ENCODE data around the gene PHOSPHO1. TPM values are rescaled to one million over a fixed set of nuclear protein-coding genes. Genes with fewer than 3 reads are reported as not detected.

The PHOSPHO1 gene
- polyA plus RNA-seq, 2 of the 4 experiments (the other 2 are of a cell fraction) = 0.32 to 1.6 TPM

- Histone ChIP-seq H3K4me2 (no peak overlapping the region), H3K4me1 (peaks cover 8% of the 10 kb centered on the region), H3K27ac (no peak overlapping the region), H3K9me3 (no peaks in the 10 kb centered on the region), H3K4me3 (no peak overlapping the region)
- TF ChIP-seq NFE2L2 (conservative IDR thresholded peaks at IDR 0.05; ENCODE audit: low read length) = no peak
- no peak for TF ChIP-seq ZC3H11A (IDR thresholded peaks at IDR 0.05)
- no peak for TF ChIP-seq HEYL (CRISPR knock-in tag; IDR thresholded peaks at IDR 0.05)
- no peak for TF ChIP-seq NPAS2 (CRISPR knock-in tag; IDR thresholded peaks at IDR 0.05; ENCODE audit: borderline replicate concordance)
- FAIRE-seq (no peak), DNase-seq (ENCODE audit: low read depth in 1 of 2, low spot score in 1 of 2) (no peak), ATAC-seq (no peak)
- ChIA-PET POLR2A (no interaction called here), CTCF (interaction anchor here (0.6 to 1.1 kb wide), 3 partner anchors 18 to 74 kb away, joined by 3 read pairs; no protein-coding TSS in a partner anchor)
- 76% methylated on average over 4 of the region's 4 CpGs for WGBS (ENCODE audit: missing lambda C conversion rate)
These were observed 14.3 kb upstream of the PHOSPHO1 start for GRCh38 chr17:49244839-49245238.

GRCh38 chr17:49242813-49243212 lies 12.2 kb upstream of the PHOSPHO1 start:
- FAIRE-seq = no peak
- no peaks in the 10 kb centered on the region for H3K9me3 ChIP-seq
- H3K4me1 ChIP-seq = no peaks in the 10 kb centered on the region
- POLR2A ChIA-PET = no interaction called here
- no peak for DNase-seq (ENCODE audit: low read depth in 1 of 2, low spot score in 1 of 2)
- TF ChIP-seq HEYL (CRISPR knock-in tag; IDR thresholded peaks at IDR 0.05) = no peak
- no peak for TF ChIP-seq HES2 (IDR thresholded peaks at IDR 0.05)
- TF ChIP-seq ELK1 (IDR thresholded peaks at IDR 0.05; ENCODE audit: low read depth, low read length) = no peak
- no peak for TF ChIP-seq KDM5A (IDR thresholded peaks at IDR 0.05)
- no peak for TF ChIP-seq SMC3 (IDR thresholded peaks at IDR 0.05)
- TF ChIP-seq ZC3H11A (IDR thresholded peaks at IDR 0.05) = no peak
- no peak for TF ChIP-seq USF2 (IDR thresholded peaks at IDR 0.05)
- TF ChIP-seq NPAS2 (CRISPR knock-in tag; IDR thresholded peaks at IDR 0.05; ENCODE audit: borderline replicate concordance) = no peak
- TF ChIP-seq MYC (IDR thresholded peaks at IDR 0.05; ENCODE audit: borderline replicate concordance, low read length) = no peak
- no peak for TF ChIP-seq TP53 (CRISPR knock-in tag; IDR thresholded peaks at IDR 0.05)
- no peak for TF ChIP-seq CBX8 (IDR thresholded peaks at IDR 0.05)
- TF ChIP-seq RFX5 (IDR thresholded peaks at IDR 0.05) = no peak
- no peak for TF ChIP-seq MAFK (IDR thresholded peaks at IDR 0.05; ENCODE audit: partially characterized antibody)
- no peak for TF ChIP-seq TFCP2L1 (CRISPR knock-in tag; IDR thresholded peaks at IDR 0.05)
- no peak for TF ChIP-seq BHLHE40 (IDR thresholded peaks at IDR 0.05; ENCODE audit: low read depth, low read length)
- H3K4me2 ChIP-seq = no peak overlapping the region
- CTCF ChIA-PET = interaction anchor here (0.7 to 4.8 kb wide), 4 partner anchors 16 to 158 kb away, joined by 3 to 48 read pairs (median 3); no protein-coding TSS in a partner anchor
- WGBS (ENCODE audit: missing lambda C conversion rate) = 77% methylated on average over 5 of the region's 5 CpGs
- H3K4me3 ChIP-seq = no peak overlapping the region
- ATAC-seq = no peak
- no peak overlapping the region for H3K27ac ChIP-seq

- no peaks in the 10 kb centered on the region for H3K4me1 ChIP-seq
- ChIA-PET POLR2A (no interaction called here), CTCF (interaction anchor here (0.7 to 4.8 kb wide), 4 partner anchors 15 to 157 kb away, joined by 3 to 48 read pairs (median 3); no protein-coding TSS in a partner anchor)
- no peak overlapping the region for H3K4me3 ChIP-seq
- DNase-seq (ENCODE audit: low read depth in 1 of 2, low spot score in 1 of 2) (no peak), ATAC-seq (no peak), FAIRE-seq (no peak)
- TF ChIP-seq HEYL (CRISPR knock-in tag; IDR thresholded peaks at IDR 0.05) (no peak), EP300 (IDR thresholded peaks at IDR 0.05) (no peak), ZC3H11A (IDR thresholded peaks at IDR 0.05) (no peak)
- no peak overlapping the region for H3K27ac ChIP-seq
- 74% methylated on average over 9 of the region's 9 CpGs for WGBS (ENCODE audit: missing lambda C conversion rate)
- H3K4me2 ChIP-seq = no peak overlapping the region
- H3K9me3 ChIP-seq = no peaks in the 10 kb centered on the region
These were observed 11.3 kb upstream of the PHOSPHO1 start for GRCh38 chr17:49241692-49242397.

- Histone ChIP-seq H3K9me3 (no peaks in the 10 kb centered on the region), H3K4me1 (no peaks in the 10 kb centered on the region), H3K4me3 (no peak overlapping the region), H3K4me2 (no peak overlapping the region), H3K27ac (no peak overlapping the region)
- WGBS (ENCODE audit: missing lambda C conversion rate) = 82% methylated on average over 8 of the region's 8 CpGs
- FAIRE-seq (no peak), ATAC-seq (no peak), DNase-seq (ENCODE audit: low read depth in 1 of 2, low spot score in 1 of 2) (no peak)
- ChIA-PET CTCF (interaction anchor here (1.9 to 4.8 kb wide), 2 partner anchors 8 to 14 kb away, joined by 8 to 48 read pairs; no protein-coding TSS in a partner anchor), POLR2A (interaction anchor here (1.4 kb wide), 1 partner anchor 349 kb away, joined by 3 read pairs; the partner anchor contains the start of gene ATP5MC1)
- TF ChIP-seq EP300 (IDR thresholded peaks at IDR 0.05) (no peak), CBX8 (IDR thresholded peaks at IDR 0.05) (no peak), REST (IDR thresholded peaks at IDR 0.05) (no peak), CHD4 (IDR thresholded peaks at IDR 0.05; ENCODE audit: borderline replicate concordance) (no peak), HMGXB4 (CRISPR knock-in tag; IDR thresholded peaks at IDR 0.05; ENCODE audit: borderline replicate concordance) (no peak)
These were observed 10.5 kb upstream of the PHOSPHO1 start for GRCh38 chr17:49241040-49241439.
